GM12874 (cell line): Measurements from ENCODE around the gene FAM107B.

Experiments
- TF ChIP-seq, protein P1 (sequence below): IDR thresholded peaks from 2 replicates; pipeline ENCODE4 v1.5.1; 2011; ENCODE audit warnings: low read depth, mild to moderate bottlenecking, control low read depth, low read length, moderate library complexity; ENCODE audit not compliant: insufficient read depth

Gene FAM107B

DNA sequence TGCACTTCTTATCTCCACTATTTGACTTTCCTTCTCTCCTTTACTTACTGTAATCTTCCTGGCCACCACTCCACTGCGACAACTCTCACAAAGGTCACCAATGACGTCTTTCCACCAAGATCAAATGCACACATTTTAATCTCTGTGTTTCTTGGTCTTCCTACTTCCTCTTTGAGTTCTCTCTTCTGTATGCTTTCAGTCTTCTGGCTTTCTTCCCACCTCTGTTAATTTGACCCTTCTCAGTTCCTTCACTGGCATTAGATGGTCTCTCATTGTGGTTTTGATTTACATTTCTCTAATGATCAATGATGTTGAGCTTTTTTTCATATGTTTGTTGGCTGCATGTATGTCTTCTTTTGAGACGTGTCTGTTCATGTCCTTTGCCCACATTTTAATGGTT, 31.9 kb downstream of the FAM107B start:
- TF ChIP-seq, protein P1, sequence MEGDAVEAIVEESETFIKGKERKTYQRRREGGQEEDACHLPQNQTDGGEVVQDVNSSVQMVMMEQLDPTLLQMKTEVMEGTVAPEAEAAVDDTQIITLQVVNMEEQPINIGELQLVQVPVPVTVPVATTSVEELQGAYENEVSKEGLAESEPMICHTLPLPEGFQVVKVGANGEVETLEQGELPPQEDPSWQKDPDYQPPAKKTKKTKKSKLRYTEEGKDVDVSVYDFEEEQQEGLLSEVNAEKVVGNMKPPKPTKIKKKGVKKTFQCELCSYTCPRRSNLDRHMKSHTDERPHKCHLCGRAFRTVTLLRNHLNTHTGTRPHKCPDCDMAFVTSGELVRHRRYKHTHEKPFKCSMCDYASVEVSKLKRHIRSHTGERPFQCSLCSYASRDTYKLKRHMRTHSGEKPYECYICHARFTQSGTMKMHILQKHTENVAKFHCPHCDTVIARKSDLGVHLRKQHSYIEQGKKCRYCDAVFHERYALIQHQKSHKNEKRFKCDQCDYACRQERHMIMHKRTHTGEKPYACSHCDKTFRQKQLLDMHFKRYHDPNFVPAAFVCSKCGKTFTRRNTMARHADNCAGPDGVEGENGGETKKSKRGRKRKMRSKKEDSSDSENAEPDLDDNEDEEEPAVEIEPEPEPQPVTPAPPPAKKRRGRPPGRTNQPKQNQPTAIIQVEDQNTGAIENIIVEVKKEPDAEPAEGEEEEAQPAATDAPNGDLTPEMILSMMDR = no peak

DNA sequence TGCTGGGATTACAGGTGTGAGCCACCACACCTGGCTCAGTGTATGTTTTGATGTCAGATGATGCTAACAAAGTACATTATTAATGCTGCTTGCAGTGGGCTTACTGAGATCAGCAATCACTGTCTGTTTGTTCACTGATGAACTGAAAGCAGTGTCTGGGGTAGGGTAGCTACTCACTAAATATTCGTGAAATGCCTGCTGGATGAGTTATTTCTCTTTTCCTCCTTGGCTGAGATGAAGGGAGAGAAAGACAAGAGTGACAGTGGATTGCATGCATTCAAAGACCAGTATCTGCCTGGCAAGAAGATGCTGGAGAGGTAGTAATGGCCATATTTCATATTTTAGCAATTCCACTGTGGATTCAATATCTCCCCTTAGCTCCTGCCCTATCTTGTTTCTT, 32.3 kb downstream of the FAM107B start:
- TF ChIP-seq, protein P1 = no peak

DNA sequence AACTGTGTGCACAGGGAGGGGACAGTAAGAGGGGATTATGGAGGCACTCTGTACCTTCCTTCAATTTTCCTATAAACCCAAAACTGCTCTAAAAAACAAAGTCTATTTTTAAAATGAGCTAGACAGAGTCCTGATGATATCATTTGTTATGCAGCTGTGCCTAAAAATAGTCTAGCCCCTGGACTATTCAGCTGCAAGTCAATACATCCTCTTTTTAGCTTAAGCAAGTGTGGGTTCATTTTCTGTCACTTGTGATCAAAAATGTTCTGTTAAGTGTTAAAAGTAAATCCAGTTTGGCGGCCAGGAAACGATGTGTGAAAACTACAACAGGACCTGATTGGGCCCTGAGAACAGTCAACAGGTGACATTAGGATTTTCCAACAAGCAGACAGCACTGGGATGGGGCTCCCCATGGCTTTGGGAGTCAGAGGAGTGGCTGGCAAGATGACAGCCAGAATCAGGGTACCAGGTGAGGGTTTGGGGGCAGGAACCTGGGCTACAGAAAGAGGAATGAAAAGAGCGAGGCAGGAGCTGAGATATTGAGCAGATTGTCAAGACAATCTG, 33.9 kb downstream of the FAM107B start:
- TF ChIP-seq, protein P1 = no peak

DNA sequence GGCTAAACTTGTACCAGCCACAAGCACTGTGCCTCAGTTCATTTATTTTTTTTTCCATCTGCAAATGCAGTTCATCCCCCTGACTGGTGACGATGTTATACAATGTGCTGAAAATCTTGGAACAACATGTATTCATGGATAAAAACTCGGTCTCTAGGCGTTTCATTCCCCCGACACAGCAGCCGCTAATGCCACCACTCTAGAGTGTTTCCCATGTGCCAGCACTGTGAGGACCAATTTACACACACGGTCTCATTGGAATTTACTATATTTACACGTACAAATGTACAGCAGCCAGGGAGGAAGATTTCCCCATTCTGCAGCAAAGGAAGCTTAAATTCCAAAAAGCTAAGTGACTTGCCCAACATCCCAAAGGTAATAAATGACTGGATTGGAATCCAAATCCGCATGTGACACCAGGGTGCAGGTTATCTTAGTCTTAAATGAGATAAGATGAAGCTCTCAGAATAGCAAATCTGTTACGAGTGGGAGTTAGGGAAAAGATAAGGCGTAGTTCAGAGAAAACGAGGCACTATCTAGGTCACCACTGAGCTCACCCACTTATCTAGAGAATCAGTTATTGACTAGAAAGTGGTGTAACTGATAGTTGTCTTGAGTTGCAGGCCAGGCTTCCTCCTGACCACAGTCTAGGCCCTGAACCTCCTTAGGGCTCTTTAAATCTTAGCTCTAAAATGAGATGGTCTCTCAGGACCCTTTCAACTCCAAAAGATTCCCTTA, 36.7 kb downstream of the FAM107B start:
- TF ChIP-seq, protein P1 = no peak

DNA sequence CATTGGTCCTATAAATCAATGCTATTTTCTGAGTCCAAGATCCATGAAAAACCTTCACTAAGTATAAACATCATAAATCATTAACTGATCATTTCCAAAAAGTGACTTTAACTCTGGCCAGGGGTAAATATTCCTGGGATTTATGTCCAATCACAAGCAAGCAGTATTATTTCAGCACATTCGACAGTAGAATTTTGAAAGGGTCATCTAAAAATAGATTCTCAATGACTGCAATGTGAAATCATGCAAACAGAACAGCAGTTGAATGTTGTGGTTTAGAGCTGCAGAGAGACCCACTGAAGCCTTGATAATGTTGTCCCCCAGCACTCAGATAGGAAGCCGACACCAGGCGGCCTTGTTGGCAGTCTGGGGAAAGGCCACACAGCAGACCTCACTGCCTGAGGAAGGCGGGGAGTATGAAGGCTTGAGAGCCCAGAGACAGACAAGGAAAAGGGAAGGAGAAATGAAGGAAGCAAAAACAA, 38.1 kb downstream of the FAM107B start:
- TF ChIP-seq, protein P1 = 0 out of 2 replicates have a peak, but pooled peaks have one; percentile 0

DNA sequence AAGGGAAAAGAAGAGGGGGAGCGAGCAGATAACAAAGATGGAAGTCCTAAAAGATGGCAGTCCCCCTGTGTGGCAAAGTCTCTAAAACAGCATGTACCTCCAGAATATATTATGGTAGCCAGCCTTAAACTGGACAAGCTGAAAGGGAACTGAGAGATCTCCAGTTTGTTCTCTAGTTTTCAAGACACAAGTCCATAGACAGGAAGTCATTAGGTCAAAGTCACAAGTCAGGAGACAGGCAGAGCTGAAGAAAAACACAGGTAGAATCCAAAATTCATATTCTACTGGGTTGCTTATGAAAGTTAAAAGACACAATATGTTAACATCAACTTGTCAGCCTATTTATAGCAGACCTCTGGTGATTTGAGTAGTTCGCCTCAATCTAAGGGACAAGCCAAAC, 38.7 kb downstream of the FAM107B start:
- TF ChIP-seq, protein P1 = no peak

DNA sequence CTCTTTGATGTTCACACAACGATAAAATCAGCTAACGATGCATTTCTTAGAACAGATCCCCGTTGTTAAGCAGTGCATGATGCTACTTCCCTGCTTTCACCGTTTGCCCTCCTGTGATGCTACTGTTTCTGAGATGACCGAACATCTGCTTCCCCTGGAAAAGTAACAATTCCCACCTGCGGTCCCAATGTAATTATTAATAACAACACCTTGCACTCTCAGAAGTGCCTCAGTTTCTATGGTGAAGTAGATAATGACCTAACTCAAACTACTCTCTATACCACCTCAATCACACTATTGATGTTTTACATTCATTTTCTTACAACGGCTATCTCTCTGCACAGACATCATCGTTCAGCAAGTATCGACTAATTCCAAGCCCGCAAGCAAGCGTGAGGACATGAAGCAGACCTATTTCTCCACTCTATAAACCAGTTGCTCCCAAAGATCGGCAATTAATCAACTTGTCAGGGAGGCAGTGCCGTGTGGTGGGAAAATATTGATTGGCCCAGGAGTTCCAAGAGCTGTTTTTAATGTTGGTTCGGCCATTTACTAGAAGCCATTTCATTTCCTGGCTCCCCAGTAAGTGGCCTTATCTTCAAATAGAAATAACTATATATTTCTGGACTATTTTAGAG, 42.7 kb downstream of the FAM107B start:
- TF ChIP-seq, protein P1 = no peak
